HG02610 (cell line): ENCODE data around the gene AQP9.
"Not testable (repeated sequence)": the region's sequence is repeated elsewhere in the genome, so short reads cannot be mapped to it uniquely, and the experiment has no call there.

Source experiments
- ATAC-seq: cut with Tn5 transposase; IDR thresholded peaks from one replicate; pipeline ENCODE4 v1.9.1; 2021; ENCODE audit warnings: mild to moderate bottlenecking, moderate library complexity; ENCODE audit not compliant: unreplicated experiment

Gene AQP9

GRCh38 chr15:58175955-58176354 is 37.8 kb downstream of the AQP9 start:
- ATAC-seq = no peak

DNA sequence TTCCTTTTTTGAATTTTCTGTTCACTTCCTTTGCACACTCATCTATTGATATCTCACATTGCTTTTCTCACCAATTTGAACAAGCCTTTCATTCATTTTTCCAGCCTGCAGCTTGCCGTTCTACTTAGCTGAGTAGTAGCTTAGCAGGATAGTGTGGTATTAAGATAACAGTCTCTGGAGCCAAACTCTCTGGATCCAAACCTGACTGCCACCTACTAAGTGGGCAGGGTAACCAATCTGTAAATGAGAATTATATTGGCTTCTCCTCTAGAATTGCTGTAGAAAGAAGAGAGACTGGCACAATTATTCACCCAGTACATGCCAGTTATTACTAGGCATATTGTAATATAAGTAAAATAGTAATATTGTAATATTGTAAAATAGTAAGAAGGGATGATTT is 40.5 kb downstream of the AQP9 start:
- no peak for ATAC-seq

- no peak for ATAC-seq
These were observed 41.0 kb downstream of the AQP9 start for GRCh38 chr15:58179206-58179605.

GRCh38 chr15:58179741-58180381 is 41.7 kb downstream of the AQP9 start:
- no peak for ATAC-seq

GRCh38 chr15:58182460-58183163 is 44.4 kb downstream of the AQP9 start:
- no peak for ATAC-seq

GRCh38 chr15:58185439-58185838 is 47.3 kb downstream of the AQP9 start:
- ATAC-seq = peak; percentile 61

- ATAC-seq = no peak
These were observed 51.1 kb downstream of the AQP9 start for GRCh38 chr15:58189148-58189811.

DNA sequence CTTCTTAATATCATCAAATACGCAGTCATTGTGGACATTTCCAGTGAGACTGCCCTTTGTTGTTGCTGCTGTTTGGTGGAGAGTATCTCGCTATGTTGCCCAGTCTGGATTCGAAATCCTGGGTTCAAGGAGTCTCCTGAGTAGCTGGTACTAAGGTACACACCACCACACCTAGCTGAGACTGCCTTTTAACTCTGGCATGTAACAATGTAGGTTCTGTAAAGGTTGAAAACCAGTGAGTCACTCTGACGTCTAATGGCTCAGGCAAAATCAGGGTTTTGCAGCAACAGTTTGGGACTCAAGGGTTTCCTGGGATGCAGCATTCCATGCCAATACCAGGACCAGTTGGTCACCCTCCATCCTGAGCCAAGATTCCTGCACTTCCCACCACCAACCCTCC is 52.2 kb downstream of the AQP9 start:
- no peak for ATAC-seq

- not testable (repeated sequence) for ATAC-seq
These were observed 55.5 kb downstream of the AQP9 start for GRCh38 chr15:58193636-58194035.

- ATAC-seq = no peak
These were observed 62.6 kb downstream of the AQP9 start for GRCh38 chr15:58200739-58201138.

DNA sequence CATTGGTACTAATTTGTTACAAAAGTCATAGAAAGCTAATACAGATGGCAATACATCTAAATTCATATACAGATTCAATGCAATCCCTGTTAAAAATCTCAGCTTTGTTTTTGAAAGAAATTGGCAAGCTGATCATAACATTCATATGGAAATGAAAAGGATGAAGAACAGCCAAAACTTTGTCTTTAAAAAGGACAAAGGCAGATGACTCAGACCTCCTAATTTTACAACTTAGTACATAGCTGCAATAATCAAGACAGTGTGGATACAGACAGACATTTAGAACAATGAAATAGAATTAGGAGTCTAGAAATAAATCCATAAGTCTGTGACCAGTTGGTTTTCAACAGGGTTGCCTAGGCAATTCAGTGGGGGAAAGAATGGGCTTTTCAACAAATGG is 63.3 kb downstream of the AQP9 start:
- ATAC-seq = no peak

DNA sequence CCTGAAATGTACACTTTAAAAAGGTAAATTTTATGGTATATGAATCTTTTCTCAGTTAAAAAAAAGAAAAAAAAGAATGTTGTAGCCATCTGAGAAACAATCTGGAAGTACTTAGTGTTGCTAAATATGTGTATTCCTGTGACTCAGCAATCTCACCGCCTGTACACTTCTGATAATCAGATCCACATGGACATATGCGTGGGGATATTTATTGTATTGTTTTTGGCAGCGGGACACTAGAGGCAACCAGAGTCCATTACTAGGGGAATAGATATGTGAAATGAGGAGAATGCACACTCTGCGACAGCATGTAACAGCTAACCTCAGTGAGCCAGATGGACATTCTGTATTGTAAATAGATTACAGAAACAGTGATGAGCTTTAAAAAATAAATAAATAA is 65.4 kb downstream of the AQP9 start:
- ATAC-seq = no peak

GRCh38 chr15:58206151-58206550 is 68.0 kb downstream of the AQP9 start:
- no peak for ATAC-seq

DNA sequence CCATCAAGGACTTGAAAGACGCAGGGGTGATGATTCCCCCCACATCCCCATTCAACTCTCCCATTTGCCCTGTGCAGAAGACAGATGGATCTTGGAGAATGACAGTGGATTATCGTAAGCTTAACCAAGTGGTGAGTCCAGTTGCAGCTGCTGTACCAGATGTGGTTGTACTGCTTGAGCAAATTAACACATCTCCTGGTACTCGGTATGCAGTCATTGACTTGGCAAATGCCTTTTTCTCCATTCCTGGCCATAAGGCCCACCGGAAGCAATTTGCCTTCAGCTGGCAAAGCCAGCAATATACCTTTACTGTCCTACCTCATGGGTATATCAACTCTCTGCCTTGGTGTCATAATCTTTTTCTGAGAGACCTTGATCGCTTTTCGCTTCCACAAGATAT is 70.0 kb downstream of the AQP9 start:
- ATAC-seq = not testable (repeated sequence)

- ATAC-seq = not testable (repeated sequence)
These were observed 70.9 kb downstream of the AQP9 start for GRCh38 chr15:58209007-58209481.

DNA sequence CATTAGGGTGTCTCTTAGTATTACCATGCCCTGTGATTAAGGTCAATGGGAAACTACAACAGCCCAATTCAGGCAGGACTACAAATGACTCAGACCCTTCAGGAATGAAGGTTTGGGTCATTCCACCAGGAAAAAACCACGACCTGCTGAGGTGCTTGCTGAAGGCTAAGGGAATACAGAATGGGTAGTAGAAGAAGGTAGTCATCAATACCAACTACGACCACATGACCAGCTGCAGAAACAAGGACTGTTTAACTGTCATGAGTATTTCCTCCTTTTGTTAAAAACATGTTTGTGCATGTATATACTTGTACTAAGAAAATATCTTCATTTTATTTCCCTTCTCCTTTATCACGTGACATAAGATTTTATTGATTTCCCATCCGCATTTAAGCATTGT is 71.8 kb downstream of the AQP9 start:
- ATAC-seq = not testable (repeated sequence)

DNA sequence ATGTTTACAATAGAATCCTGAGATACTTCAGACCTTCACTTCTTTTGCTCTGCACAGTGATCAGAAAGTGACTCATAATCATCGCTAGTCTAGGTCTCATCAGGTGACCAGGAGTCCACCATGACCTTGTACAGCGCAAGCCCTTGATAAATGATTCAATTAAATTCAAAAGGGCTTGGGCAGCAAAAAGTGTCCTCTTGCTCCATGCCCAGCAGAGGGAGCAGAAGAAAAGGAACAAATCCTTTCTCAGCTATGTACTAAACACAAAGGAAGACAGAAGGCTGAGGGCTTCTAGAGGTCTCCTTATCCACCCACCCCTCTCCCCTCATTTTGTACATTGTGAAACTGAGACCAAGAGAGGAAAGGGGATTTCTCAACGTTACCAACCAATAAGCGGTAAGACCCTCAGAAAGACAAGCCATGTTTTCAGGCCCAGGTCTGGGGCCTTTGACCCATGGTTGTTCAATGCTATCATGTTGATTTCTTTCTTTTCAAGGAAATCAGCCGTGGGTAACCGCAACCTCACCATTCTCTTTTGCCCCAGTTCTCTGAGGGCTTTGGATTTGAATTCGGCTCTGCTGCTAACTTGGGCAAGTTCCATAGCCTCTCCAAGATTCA is 74.8 kb downstream of the AQP9 start:
- ATAC-seq = no peak

DNA sequence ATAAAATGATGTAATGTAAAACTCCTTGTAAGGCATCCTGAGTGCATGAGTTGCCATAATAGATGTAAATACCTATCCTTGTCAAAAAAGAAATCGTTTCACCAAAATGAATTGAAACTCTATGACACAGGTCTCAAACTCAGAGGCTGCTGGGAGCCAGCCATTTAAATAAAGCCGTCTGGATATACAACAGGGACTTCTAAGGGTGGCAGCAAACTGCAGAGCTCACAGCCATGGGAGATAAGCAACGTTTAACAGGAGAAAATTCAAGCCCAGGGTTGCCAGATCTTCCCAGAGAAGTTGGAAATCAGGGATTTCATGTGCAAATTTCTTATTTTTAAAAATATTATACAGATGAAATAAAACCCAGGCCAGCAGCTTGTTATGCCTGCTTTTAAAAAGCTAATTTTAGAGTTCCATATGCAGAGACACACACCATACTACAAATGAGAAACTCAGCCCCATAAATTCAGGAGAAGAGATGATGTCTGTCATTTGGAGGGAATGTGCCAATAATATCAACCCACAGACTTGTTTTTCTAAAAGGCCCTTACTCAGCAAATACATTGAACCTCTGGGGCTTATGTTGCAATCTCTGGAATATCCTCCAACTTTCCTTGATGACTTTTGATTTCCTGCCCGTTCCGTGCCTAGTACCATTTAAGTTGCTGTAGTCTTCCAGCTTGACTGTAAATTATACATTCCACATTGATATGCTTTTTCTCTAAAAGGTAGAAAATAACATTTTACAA is 75.6 kb downstream of the AQP9 start:
- no peak for ATAC-seq

DNA sequence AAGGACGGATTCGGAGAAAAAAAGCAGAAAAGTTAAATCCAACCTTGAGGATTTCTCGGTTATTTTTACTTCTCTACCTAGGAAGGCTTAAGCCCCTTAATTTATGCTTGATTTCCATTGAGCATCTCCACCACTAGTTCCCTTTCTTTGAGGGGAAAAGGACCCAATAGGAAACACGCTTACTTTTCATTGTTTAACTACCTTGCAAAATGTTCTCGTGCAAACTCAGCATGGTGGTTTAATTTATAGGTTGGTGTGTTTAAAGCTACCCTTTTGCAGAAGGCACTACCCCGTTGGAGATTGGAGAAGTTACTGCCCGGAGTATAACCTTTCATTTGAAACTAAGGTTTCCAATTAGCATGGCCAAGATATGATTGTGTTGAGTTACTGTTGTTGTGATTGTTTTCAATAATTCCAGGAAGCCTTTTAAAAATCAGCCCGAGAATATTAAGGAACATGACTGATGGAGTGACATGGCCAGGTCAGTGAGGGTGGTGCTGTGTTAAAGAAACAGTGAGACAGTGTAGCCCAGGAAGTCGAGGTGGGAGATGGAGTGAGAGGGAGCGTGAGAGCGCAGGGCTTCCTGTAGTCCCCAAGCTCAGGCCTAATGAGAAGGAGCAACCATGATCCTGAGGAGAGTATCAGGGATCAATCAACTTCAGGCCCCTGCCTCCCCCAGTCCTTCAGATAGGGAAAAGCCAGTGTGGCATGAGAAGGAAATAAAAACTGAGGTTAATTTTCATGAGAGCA is 76.6 kb downstream of the AQP9 start:
- ATAC-seq = no peak

DNA sequence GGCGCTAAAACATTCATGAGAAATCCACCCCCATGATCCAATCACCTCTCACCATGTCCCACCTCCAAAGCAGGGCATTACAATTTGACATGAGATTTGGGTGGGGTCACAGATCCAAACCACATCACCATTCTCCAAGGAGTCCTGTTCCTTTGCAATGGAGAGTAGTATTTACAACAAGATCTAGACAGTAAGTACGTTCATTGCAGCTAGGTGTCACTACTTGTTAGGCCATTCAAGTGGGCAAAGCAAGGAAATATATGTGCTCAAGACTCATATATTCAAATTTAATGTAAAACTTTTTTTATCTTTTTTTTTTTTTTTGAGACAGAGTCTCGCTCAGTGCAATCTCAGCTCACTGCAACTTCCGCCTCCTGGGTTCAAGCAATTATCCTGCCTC is 79.3 kb downstream of the AQP9 start:
- no peak for ATAC-seq
